K562 (cell line): ENCODE results near the gene FCSK. TPM values are rescaled to one million over a fixed set of nuclear protein-coding genes. Genes with fewer than 3 reads are reported as not detected.

Experiments used
- ARID2 ChIP-seq: fragments of 450-650 bp; IDR thresholded peaks from 2 replicates; pipeline ENCODE4 v1.6.1; 2017; ENCODE audit warnings: antibody characterized with exemption, mild to moderate bottlenecking
- ATF2 ChIP-seq: sonication (generic); formaldehyde crosslinking; IDR thresholded peaks from 2 replicates; pipeline ENCODE4 v1.8.1; 2022; ENCODE audit warnings: missing genetic modification reagents
- BCOR ChIP-seq: fragments of 450-650 bp; IDR thresholded peaks from 2 replicates; pipeline ENCODE4 v1.6.1; 2016
- ETV6 ChIP-seq, 3 experiments: fragments of 150-350 bp in 1 of 3; sonication (generic) in 1 of 3; formaldehyde crosslinking in 1 of 3; IDR thresholded peaks; 2 replicates each; pipeline versions ENCODE4 v1.6.1 to v1.8.0; 2014 to 2022; ENCODE audit warnings: borderline replicate concordance in 2 of 3, low read depth in 2 of 3, antibody characterized with exemption in 1 of 3, low read length in 1 of 3, mild to moderate bottlenecking in 1 of 3, missing genetic modification reagents in 1 of 3
- EWSR1 ChIP-seq: fragments of 450-650 bp; IDR thresholded peaks from 2 replicates; pipeline ENCODE4 v1.6.1; 2018; ENCODE audit warnings: borderline replicate concordance, mild to moderate bottlenecking, low read depth, moderate library complexity; ENCODE audit not compliant: partially characterized antibody
- ILF3 ChIP-seq: fragments of 450-650 bp; IDR thresholded peaks from 2 replicates; pipeline ENCODE4 v1.6.1; 2018; ENCODE audit warnings: antibody characterized with exemption, mild to moderate bottlenecking, moderate library complexity, borderline replicate concordance
- MIER1 ChIP-seq: fragments of 450-650 bp; IDR thresholded peaks from 2 replicates; pipeline ENCODE4 v1.6.1; 2016; ENCODE audit warnings: antibody characterized with exemption, mild to moderate bottlenecking, low read depth
- MYC ChIP-seq, 2 experiments: fragments of 250-450 bp in 1 of 2; sonication (Bioruptor Pico) in 1 of 2; IDR thresholded peaks; 2 replicates each; pipeline versions ENCODE4 v1.5.1 to v1.6.1; 2012 to 2021; ENCODE audit warnings: low read depth in 2 of 2, borderline replicate concordance in 1 of 2, improper control_type of control experiment in 1 of 2, low read length in 1 of 2, mild to moderate bottlenecking in 1 of 2, moderate library complexity in 1 of 2
- POLR2H ChIP-seq: IDR thresholded peaks from 2 replicates; pipeline ENCODE4 v1.6.1; 2016; ENCODE audit warnings: missing genetic modification characterization, low read depth, mild to moderate bottlenecking, control low read depth, missing compliant biosample characterization, moderate library complexity
- RHOXF2B ChIP-seq: fragments of 250-450 bp; sonication (Bioruptor Pico); conservative IDR thresholded peaks from 2 replicates; pipeline ENCODE4 v1.5.1; 2021
- SLC30A9 ChIP-seq: fragments of 250-450 bp; sonication (Bioruptor Pico); IDR thresholded peaks from 2 replicates; pipeline ENCODE4 v1.8.0; 2022; ENCODE audit warnings: mild to moderate bottlenecking, moderate library complexity
- SP2 ChIP-seq: IDR thresholded peaks from 2 replicates; pipeline ENCODE4 v1.6.1; 2011; ENCODE audit warnings: mild to moderate bottlenecking, low read depth, low read length, moderate library complexity; ENCODE audit not compliant: poor library complexity, severe bottlenecking; ENCODE audit errors: extremely low read depth
- SRSF7 ChIP-seq: fragments of 200-400 bp; formaldehyde crosslinking; optimal IDR thresholded peaks from 2 replicates; pipeline ENCODE3; 2017; ENCODE audit warnings: mild to moderate bottlenecking, low read depth, low read length
- TAF7 ChIP-seq: fragments of 450-650 bp; IDR thresholded peaks from 2 replicates; pipeline ENCODE4 v1.6.1; 2016; ENCODE audit warnings: missing genetic modification characterization, missing compliant biosample characterization
- ZNF232 ChIP-seq: sonication (generic); formaldehyde crosslinking; IDR thresholded peaks from 2 replicates; pipeline ENCODE4 v1.8.0; 2022; ENCODE audit warnings: mild to moderate bottlenecking, missing genetic modification reagents
- ZNF354B ChIP-seq: fragments of 250-450 bp; sonication (Bioruptor Pico); IDR thresholded peaks from 2 replicates; pipeline ENCODE4 v1.4.0; 2020
- ZNF384 ChIP-seq: IDR thresholded peaks from 2 replicates; pipeline ENCODE4 v1.6.1; 2012; ENCODE audit warnings: low read depth, low read length, improper control_type of control experiment
- ZSCAN32 ChIP-seq: fragments of 450-650 bp; formaldehyde crosslinking; IDR thresholded peaks from 2 replicates; pipeline ENCODE4 v1.4.0; 2020; ENCODE audit warnings: mild to moderate bottlenecking, moderate library complexity
- polyA plus RNA-seq, 8 experiments: library from polyadenylated mRNA; depleted of rRNA in 4 of 8; stranded (reverse) in 5 of 8; unstranded in 3 of 8; fragments of >200 nt; fragmentation: Nextera tagmentation in 2 of 8; fragmentation: Illumina TruSeq in 1 of 8; extraction: Ambion mirVana in 2 of 8; extraction: Trizol in 1 of 8; gene quantifications; 2 replicates each; pipeline versions ENCODE4 v1.2.1 to v1.2.3, GENCODE V29; 2011 to 2014; ENCODE audit warnings: inconsistent platforms in 1 of 8, missing spikeins in 1 of 8
- total RNA-seq, 7 experiments: library from RNA; depleted of rRNA in 6 of 7; stranded (reverse); fragments of >200 nt in 6 of 7; fragmentation: Illumina TruSeq in 2 of 7; extraction: Trizol in 2 of 7; gene quantifications; 2 replicates each; pipeline versions ENCODE4 v1.2.1 to v1.2.3, GENCODE V29; 2011 to 2021; ENCODE audit warnings: low replicate concordance in 1 of 7
- TF ChIP-seq, protein P1 (sequence below): fragments of 450-650 bp; IDR thresholded peaks from 2 replicates; pipeline ENCODE4 v1.6.1; 2016; ENCODE audit warnings: borderline replicate concordance

Gene FCSK
- total and polyA plus RNA-seq, 9 of the 15 experiments (the other 6 are each of a cell fraction or from before 2014, with no cell fraction given), result 0.92 to 18.6 (median 8.3) TPM

DNA sequence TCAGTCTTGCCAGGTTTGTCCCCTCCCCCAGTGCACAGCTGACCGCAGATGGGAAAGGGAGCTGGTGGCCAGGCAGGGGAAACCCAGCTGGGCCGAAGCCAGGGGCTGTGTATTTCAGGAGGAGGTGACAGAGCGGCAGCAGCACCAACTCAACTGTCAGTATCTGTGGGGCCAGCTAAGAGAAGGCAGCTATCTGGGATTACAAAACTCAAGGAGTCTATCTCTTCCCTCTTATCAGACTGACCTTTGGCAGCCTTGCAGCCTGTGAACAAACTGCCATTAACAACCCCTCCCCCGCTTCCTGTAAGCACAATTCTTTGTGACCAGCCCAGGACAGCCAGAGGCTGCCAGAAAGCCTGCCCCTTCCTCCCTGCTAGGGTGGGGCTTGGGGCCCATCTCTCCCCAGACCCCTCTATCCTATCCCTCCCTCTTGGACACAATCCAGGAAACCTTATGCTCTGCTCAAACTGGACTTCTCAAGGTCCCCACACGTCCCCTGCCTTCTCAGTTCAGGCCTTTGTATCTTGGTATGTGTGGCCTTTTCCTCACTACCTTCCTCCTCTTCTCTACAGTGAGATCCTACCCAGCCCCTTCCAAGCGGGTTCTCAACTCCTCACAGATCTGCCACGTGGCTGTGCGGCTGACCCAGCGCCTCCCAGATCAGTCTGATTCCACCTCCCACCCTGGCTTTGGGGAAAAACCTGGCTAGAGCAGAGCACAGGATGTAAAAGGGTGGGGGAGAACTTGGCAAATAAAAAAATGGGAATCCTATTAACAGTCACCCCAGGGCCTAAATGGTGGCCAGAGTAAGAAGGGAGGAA is 26.0 kb upstream of the FCSK start (continued):
- no peak for TF ChIP-seq ILF3
- no peak for TF ChIP-seq ZNF232 (CRISPR knock-in tag)
- peak; percentile 89 for TF ChIP-seq MYC (IDR thresholded peaks at IDR 0.05; ENCODE audit: low read depth, low read length)
- peak; percentile 66; the same call in 1 of the 2 replicates for TF ChIP-seq MYC (CRISPR knock-in tag; IDR thresholded peaks at IDR 0.05; ENCODE audit: borderline replicate concordance, low read depth)
- no peak for TF ChIP-seq ARID2
- TF ChIP-seq TAF7 (tag), result 0 out of 2 replicates have a peak, but pooled peaks have one; percentile 38
- peak; percentile 69 for TF ChIP-seq ZNF384
- TF ChIP-seq POLR2H, result peak; percentile 85
- TF ChIP-seq EWSR1, result no peak
- TF ChIP-seq SP2, result no peak
- peak; percentile 8 to 86; a peak in 3 of 4 replicates for TF ChIP-seq ETV6 (IDR thresholded peaks at IDR 0.05; ENCODE audit: borderline replicate concordance in 1 of 2, low read depth in 2 of 2, low read length in 1 of 2)
- no peak for TF ChIP-seq ETV6 (CRISPR knock-in tag; IDR thresholded peaks at IDR 0.05; ENCODE audit: borderline replicate concordance)
- TF ChIP-seq ZNF354B (CRISPR knock-in tag), result no peak
- TF ChIP-seq, protein P1, sequence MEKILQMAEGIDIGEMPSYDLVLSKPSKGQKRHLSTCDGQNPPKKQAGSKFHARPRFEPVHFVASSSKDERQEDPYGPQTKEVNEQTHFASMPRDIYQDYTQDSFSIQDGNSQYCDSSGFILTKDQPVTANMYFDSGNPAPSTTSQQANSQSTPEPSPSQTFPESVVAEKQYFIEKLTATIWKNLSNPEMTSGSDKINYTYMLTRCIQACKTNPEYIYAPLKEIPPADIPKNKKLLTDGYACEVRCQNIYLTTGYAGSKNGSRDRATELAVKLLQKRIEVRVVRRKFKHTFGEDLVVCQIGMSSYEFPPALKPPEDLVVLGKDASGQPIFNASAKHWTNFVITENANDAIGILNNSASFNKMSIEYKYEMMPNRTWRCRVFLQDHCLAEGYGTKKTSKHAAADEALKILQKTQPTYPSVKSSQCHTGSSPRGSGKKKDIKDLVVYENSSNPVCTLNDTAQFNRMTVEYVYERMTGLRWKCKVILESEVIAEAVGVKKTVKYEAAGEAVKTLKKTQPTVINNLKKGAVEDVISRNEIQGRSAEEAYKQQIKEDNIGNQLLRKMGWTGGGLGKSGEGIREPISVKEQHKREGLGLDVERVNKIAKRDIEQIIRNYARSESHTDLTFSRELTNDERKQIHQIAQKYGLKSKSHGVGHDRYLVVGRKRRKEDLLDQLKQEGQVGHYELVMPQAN, result peak; percentile 38; the same call in 1 of the 2 replicates
- no peak for TF ChIP-seq SRSF7
- TF ChIP-seq RHOXF2B (CRISPR knock-in tag), result no peak
- no peak for TF ChIP-seq ZSCAN32 (CRISPR knock-in tag)
- TF ChIP-seq BCOR, result peak; percentile 93
- no peak for TF ChIP-seq MIER1
- TF ChIP-seq ATF2 (CRISPR knock-in tag), result no peak
- TF ChIP-seq SLC30A9 (CRISPR knock-in tag), result no peak
